Body of pancreas (tissue), 4 donors: ENCODE results near the gene PCDH9.

ENCODE experiments used
- POLR2A ChIP-seq, 3 donors: fragments of 450-650 bp; IDR thresholded peaks; one replicate each; pipeline ENCODE4 v1.6.1; 2016; ENCODE audit warnings: antibody characterized with exemption in 3 of 3, mild to moderate bottlenecking in 2 of 3
- TF ChIP-seq, protein P1 (sequence below), 7 experiments: fragments of 450-650 bp in 4 of 7; fragments of 200-600 bp in 3 of 7; sonication (generic) in 3 of 7; IDR thresholded peaks; one replicate each; pipeline ENCODE4 v1.5.1; 2016 to 2019; ENCODE audit warnings: antibody characterized with exemption in 7 of 7

DNA sequence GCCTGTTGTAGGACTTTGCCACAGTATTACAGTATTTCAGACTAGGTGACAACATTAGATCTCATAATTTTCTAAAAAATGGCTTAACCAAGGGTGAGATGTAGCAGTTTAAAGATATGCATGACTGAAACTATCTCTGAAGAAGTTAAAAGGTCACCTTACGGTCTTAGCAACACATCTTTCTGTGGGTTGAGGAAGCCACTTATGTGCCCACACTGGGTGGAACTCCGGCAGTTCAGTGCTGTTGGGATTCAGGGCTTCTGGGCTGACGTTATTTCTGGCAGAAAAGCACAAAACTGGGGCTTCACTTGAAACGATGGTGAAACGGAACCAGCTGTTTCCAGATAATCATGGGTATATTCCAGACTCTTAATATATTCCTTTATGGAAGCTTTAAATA is 697.3 kb downstream of the PCDH9 start:
- TF ChIP-seq, protein P1, sequence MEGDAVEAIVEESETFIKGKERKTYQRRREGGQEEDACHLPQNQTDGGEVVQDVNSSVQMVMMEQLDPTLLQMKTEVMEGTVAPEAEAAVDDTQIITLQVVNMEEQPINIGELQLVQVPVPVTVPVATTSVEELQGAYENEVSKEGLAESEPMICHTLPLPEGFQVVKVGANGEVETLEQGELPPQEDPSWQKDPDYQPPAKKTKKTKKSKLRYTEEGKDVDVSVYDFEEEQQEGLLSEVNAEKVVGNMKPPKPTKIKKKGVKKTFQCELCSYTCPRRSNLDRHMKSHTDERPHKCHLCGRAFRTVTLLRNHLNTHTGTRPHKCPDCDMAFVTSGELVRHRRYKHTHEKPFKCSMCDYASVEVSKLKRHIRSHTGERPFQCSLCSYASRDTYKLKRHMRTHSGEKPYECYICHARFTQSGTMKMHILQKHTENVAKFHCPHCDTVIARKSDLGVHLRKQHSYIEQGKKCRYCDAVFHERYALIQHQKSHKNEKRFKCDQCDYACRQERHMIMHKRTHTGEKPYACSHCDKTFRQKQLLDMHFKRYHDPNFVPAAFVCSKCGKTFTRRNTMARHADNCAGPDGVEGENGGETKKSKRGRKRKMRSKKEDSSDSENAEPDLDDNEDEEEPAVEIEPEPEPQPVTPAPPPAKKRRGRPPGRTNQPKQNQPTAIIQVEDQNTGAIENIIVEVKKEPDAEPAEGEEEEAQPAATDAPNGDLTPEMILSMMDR (IDR thresholded peaks at IDR 0.05), result no peak
- no peak for TF ChIP-seq POLR2A (IDR thresholded peaks at IDR 0.05)
